Neural progenitor cell (in vitro differentiated cells): Measurements from ENCODE around the gene RSPH1.

Experiments used
- EZH2 ChIP-seq: fragments of 200-600 bp; sonication (generic); IDR thresholded peaks from 2 replicates; pipeline ENCODE4 v1.6.1; 2017; ENCODE audit warnings: antibody characterized with exemption, mild to moderate bottlenecking, moderate library complexity
- EZH2phosphoT487 ChIP-seq: fragments of 200-600 bp; sonication (generic); IDR thresholded peaks from 2 replicates; pipeline ENCODE4 v1.6.1; 2017; ENCODE audit warnings: antibody characterized with exemption
- TF ChIP-seq, protein P1 (sequence below): fragments of 200-600 bp; sonication (generic); IDR thresholded peaks from 2 replicates; pipeline ENCODE4 v1.5.1; 2017; ENCODE audit warnings: antibody characterized with exemption, mild to moderate bottlenecking

DNA sequence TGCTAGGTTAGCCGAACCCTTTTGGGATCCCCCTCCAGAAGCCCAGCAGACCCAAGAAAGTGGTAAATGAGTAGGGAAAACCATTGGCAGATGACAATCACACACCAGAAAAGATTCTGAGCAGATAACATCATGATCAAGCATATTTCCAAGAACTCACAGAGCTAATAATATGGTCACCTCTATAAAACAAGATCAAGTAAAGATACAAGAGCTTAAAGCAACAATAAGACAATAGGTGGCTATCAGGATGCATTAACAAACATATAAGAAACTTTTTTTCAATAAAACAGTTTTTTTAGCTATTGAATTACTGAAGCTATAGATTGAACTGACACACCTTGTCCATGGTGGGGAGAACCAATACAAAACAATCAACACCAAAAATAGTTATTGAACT, 63.3 kb downstream of the RSPH1 start:
- TF ChIP-seq, protein P1, sequence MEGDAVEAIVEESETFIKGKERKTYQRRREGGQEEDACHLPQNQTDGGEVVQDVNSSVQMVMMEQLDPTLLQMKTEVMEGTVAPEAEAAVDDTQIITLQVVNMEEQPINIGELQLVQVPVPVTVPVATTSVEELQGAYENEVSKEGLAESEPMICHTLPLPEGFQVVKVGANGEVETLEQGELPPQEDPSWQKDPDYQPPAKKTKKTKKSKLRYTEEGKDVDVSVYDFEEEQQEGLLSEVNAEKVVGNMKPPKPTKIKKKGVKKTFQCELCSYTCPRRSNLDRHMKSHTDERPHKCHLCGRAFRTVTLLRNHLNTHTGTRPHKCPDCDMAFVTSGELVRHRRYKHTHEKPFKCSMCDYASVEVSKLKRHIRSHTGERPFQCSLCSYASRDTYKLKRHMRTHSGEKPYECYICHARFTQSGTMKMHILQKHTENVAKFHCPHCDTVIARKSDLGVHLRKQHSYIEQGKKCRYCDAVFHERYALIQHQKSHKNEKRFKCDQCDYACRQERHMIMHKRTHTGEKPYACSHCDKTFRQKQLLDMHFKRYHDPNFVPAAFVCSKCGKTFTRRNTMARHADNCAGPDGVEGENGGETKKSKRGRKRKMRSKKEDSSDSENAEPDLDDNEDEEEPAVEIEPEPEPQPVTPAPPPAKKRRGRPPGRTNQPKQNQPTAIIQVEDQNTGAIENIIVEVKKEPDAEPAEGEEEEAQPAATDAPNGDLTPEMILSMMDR, result no peak
- TF ChIP-seq EZH2 (no peak), EZH2phosphoT487 (no peak)
